Hematopoietic multipotent progenitor cell treated with erythropoietin and hydrocortisone succinate and interleukin-3 and kit ligand, for 17 days (in vitro differentiated cells): ENCODE results near the gene PXDN.
"Not testable (repeated sequence)": the region's sequence is repeated elsewhere in the genome, so short reads cannot be mapped to it uniquely, and the experiment has no call there.

Experiments used
- DNase-seq: peaks from one replicate; pipeline ENCODE4 v3.0.0-alpha.2; 2015; ENCODE audit warnings: low spot score

Gene PXDN

DNA sequence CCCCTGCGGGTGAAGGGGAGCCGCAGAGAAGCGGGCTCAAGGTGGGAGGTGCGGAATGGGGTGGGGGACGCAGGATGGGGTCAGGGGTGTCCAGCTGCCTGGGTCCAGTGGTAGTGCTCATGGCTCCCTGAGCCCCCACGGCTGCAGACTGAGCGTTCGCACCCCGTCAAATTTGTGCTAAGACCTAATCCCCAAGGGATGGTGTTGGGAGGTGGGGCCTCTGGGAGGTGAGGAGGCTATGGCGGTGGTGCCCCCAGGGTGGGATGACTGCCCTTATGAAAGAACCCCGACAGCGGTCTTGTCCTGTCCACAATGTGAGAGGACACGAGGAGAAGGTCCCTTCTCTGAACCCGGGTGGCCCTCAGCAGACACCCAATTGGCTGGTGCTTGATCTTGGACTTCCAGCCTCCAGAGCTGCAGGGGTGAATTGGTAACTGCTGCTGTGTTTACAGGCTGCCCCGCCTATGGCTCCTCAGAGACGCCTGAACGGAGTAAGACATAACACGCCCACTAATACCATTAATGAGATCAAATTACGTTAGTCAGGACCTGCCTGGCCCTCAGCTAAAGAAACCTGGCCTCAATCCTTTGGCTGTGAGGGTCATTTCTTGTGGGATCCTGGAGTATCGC, 42.6 kb downstream of the PXDN start:
- DNase-seq, result no peak

DNA sequence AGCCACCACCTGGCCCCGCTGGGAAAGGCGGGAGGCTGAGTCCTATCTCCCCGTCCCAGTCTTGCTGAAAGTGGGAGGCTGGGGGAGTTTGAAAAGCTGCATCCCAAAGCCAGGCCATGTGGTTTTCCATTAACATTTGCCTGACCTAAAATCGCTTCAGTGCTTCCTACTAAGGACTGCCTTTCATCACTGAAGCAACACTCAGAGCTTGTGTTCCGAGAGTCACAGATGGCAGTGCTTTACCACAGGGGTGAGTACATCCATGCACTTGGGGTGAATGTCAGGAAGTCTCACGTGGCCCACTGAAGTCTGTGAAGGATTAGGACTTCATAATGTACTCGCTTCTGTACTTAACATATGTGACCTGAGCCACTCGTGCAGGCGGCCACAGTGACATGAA, 43.3 kb downstream of the PXDN start:
- no peak for DNase-seq

DNA sequence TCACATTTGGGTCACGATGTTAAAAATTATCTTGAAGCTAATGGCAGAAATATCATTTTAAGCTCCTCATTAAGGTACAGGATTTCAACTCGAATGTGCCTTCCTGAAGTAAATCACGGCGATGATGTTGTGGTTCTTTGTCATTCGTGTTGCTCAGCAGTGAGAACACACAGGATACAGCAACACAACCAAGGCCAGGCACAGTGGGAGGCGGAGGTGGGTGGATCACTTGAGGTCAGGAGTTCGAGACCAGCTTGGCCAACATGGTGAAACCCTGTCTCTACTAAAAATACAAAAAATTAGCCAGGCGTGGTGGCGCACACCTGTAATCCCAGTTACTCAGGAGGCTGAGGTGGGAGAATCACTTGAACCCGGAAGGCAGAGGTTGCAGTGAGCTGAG, 43.9 kb downstream of the PXDN start:
- DNase-seq, result not testable (repeated sequence)

DNA sequence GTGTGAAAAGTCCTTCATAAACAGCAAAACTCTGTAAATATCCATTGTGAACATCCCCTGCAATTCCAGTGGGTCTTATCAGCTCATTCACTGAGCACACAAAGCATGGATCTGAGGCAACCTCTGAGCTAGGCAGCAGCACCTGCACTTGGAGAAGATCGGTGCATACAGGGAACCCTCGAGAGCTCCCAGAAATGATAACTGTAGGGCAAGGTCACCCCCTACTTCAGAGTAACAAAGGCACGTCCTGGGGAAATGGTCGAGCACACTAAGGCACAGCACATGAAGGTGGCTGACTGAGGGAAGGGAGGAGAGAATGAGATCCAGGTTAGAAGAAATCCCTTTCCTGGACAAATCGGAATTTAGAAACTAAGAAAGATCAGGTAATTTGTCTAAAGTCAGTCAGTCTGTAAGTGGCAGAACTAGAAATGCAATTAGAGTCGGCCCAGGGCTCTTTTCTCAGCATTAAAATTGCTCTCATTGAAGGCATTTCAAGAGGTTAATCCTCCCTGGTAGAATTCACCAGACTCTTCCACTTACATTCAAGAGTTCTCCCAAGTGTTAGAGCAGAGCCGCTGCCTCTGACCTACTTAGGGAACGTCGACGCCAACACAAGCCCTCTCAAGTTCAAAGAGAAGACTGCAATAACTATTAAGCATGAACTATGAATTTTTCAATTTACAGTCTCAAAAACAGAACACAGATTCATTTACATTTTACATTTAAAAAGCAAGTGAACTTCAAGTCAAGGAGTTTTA, 45.9 kb downstream of the PXDN start:
- DNase-seq, result no peak

DNA sequence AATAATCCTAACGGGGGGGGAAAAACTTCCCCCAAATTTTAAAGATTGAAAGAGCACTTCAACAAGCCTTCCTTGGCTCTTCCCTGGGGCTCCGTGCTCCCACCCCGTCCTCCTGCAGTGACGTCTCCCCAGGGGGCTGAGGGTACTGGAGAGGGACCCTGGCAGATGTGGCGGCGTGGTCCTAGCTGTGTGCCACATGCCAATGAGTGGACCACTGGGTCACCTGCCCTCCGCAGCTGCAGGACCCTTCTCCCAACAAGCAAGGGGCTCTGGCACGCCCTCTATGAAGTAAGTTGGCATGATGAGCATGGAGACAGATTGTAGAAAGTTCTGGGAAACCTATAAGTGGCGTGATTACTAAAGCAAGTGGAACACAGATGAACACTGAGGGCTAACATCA, 46.7 kb downstream of the PXDN start:
- DNase-seq, result no peak

DNA sequence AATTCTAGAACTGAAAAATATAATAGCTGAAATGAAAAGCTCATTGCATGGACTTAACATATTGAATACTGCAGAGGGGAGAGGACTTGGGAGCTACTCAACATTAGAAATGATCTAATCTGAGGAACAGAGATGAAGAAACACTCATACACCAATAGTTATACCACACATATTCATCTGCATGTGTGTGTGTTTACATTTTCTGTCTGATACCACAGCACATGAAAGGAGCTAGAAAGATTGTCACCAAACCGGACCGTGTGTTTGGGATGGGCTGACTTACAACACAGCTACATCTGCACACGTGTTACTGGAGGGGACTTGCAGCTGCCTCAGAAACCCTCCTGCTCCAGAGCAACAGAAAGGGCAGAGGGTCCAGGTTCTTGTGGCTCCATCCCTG, 47.8 kb downstream of the PXDN start:
- DNase-seq, result no peak

DNA sequence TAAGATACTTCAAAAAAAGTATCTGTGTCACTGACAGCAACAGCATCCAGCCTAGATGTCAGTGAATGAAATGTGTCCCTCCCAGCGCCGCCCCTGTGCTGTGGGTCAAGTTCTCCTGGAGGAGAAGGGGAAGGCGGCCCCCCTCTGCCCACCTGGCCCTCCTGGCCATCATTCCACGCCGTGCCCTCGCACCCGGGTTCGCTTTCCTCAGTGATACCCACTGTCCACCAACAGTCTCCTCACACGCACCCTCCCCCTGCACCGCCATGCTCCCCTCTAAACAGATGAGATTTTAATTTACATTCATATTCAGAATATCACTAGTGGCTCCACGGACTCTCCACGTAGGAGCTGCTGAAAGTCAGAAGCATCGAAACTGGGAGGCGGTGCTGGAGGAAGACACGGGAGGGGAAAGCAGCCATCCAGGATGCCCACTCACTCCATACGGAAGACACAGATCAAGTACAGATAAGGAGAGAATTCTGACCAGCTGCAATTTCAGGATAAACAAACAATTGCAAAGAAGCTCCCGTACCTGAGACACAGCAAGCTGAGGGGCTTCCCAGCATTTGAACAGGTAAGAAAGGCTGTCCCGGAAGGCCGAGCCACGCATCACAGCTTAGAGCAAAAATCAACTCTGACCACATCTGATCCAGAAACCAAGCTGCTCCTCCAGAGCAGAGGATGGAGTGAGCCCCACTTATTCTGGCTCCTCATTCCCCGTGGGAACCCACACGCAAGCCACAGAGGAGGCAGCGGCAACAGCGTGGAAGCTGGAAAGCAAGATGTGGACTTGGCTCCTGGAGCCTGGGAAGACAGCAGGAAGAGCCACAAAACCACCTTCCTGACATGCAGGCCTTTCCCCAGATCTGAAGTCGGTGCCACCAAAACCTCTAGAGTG, 49.7 kb downstream of the PXDN start:
- no peak for DNase-seq

DNA sequence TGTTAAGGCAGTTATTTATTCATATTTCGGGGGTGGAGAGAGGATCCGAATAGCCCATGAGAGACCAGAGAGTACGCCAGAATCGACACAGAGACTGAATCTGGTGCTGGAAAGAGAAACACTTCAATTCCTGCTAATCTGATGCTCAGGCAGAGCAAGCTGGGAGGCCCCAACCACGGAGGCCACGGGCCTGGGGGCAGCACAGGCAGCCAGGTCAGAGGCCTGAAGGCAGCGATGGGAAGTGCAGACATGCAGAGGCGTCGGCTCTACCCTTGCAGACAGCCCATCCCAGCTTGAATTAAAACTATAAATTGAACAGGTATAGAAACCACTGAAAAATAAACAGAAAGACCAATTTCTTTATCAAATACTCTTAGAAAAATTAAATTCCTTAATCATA, 50.6 kb downstream of the PXDN start:
- DNase-seq, result no peak

DNA sequence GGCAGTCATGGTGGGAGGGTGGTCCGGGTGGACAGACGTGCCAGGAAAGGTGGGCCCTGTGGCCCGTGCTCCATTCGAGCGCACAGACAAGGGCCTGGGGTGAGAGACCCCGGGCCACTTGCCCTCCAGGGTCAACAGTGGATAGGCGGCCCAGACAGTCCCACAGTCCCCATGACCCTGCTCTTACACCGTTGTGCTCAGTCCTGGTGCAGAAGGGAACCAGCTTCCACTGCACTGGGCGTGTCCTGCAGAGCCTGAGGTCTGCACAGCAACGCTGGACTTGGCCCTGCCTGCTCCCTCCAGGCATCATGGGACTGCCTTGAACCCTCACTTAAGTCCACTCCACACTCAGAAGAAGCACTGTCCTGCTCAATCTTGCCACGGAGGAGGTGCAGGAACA, 52.0 kb downstream of the PXDN start:
- DNase-seq, result no peak

DNA sequence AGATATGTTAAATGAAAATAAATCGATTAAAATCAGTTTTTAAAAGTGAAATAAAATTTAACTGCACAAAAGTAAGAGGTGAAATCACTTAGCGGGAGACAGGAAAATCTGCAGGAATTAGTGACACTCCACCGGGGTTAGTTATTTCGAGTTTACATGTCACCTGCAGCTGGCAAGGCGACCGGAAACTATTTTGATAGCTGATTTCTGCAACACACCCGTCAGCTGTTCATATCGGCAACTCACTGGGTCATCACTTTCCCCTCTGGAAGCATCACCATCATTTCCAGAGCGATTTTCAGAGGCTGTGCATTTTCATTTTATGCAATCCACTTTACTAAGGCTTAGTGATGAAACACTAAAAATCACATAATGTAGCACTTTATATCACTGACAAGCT, 52.9 kb downstream of the PXDN start:
- no peak for DNase-seq

DNA sequence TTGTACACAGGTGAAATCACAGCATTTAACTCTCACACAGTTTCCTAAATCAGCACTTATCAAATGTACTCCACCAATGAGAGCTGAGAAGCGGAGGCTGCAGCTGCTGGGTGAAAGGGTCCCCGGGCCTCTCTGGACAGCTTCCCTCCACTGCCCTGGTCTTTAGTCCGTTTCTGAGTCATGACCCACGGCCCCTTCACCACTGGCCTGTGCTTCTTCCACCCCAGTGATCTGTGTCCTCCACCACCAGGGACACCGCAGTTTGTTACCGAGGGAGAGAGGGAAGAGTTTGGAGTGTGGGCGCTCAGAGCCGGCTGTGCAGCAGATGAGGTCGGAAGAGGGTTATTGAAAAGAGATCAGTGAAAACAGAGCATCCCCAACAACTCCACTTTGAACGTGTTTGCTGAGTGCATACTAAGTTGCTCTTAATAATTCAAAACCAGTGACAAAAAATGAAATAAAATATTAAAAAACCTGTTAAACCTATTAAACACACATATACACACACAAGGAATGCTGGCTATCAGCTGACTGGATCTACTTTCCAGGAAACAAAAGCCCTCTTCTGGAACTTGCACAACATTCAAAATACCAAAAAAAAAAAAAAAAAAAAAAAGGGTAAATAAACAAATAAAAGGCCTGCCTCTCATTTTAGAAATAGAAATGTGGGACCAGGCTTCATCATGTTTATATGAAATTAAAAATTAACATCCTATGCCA, 54.1 kb downstream of the PXDN start:
- DNase-seq, result no peak

DNA sequence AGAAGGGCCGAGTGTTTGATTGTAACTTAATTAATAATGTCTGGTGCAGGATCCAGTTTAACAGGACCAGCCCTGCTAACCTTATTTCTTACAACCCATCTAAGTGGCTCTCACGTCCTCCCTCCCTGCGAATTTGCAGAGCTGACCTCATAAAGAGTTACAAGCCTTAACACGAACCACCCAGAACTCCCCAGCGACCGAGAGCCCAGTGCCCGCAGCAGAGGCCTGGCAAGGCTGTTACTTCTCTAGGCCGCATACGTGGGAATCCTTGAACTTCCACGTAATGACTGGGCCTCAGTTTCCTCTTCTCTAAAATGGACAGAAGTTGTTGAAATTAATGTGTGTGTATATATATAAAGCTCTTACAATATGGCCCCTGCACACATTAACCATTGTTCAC, 55.5 kb downstream of the PXDN start:
- DNase-seq, result no peak

DNA sequence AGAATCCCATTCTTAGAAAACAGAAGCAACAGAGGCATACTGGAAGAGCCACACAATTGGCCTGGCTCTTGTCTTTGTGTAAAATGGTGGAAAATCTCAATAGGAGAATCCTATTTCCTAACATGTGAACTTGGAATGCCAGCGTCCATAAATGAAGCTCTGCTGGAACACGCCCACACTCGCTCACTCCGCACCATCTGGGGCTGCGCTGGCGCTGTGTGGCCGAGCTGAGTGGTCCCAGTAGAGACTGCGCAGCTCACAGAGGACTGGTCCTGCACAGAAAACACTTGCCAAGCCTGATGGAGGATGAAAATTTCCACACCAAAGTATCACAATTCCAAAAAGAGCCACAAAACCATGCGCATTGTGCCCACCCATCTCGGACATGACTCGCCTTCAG, 56.2 kb downstream of the PXDN start:
- no peak for DNase-seq

DNA sequence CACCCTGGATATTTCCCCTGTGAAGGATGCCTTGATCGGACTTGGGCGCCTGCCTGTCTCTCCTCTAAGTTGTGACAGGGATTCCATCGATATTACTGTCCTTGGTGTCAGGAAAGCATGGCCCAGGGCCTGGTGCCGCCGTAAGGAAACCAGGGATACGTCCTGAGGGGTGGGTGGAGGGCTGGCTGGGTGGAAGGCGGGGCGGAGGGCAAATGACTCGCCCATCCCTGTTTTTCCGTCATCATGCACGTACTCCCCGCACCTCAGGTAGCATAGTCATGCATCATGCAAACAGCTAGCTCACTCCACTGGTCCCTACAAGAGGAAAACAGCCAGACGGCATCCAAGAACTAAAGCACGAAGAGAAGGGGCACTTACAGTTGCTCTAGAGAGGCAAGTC, 57.1 kb downstream of the PXDN start:
- DNase-seq, result no peak

DNA sequence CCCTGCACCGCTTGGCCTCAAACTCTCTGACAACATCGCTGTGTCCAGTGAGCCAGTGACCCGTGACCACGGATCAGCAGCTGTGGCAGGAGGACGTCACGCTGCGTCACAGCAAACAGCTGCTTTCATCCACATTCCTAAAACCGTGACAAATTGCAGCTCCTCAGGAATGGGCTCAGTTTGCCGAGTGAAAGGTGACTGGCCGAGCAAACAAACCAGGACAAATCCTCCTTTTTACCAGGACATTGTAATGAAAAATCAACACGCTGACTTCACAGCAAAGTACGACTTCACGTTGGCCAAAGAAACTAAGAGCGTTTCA, 57.6 kb downstream of the PXDN start:
- no peak for DNase-seq

DNA sequence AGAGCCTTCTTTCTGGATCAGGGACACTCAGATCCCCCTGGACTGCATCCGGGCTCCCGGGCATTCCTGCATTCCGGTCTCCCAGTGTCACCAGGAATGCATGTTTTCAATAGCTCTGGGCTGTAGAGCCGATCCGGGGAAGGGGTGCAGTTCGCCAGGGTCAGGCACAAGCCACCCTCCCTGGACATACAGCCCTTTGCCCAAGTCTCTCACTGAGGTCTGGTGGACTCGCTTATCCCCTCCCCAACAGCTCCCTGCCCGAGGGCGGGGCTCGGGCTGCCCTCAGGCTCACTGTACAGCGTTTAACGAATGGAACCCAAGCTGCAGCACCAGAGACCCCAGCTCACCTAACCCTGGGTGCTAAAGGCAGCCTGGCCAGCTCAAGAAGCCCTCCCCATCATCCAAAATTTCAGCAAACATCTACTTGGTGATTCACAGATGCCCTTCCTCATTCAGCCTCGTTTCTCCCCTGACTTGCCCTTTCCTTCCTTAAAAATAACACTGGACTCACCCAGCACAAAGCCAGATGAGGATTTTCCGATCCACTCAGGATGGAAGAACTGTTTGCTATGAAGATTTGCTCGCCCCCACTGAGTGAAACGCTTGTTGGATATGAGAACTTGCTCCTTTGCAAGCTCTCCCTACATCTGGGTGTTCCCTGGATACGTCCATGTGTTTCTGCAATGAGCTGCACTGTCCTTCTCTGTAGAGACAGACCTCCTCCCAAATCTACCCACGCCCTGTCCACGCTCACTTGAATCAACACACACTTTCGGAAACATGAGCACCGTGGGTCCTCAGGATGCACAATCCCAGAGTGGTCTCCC, 58.1 kb downstream of the PXDN start:
- no peak for DNase-seq

DNA sequence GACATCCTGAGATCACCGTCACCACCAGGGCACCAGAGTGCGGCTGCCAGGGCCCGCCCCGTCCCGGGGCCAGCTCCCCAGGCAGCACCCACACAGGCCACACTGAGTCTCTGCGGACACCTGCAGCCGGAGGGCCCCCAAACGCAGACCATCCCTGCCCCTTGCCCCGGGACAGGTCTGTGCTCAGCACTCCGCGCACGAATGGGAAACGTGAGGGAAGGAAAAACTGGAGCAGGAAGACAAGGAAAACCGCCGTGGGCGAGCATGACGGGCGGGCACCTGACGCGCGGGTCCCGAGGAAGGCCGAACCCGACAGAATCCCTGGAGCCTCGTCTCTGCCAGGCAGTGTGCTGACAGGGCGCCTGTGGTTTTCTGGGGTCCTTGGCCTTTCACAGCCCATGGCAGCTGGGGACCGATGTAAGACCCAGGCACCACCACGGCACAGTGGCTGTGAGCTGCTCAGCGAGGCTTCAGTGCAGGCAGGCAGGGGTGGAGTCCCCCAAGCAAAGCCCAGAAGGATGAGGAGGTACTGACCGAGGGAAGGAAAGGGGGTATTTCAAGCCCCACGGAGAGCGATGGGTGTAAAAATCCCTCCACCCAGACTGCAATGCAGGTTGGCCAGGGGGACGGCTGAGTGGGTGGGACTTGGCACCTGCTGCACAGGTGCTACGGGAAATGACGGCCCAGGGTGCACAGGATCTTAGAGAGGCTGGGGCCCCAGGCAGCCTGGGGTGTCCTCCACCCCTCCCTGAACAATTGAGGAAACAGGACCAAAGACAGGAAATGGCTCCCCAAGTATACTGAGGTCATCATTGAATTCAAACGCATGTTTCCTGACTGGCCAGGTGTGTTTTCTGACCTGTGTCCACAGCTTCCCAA, 59.0 kb downstream of the PXDN start:
- DNase-seq, result no peak

DNA sequence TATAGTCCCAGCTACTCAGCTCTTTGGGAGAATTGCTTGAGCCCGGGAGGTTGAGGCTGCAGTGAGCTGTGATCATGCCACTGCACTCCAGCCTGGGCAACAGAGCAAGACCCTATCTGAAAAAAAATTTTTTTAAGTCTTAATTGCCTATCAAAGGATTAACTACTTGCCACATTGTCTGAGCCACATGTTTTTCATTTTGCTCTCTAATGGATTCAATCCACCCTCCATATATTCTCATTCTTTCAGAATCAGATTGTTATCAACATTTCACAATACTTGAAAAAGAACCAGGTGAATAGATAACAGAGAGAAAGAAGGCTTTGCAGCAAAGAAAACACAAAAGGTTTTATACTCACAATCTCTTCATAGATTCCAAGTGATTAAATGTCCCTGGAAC, 61.0 kb downstream of the PXDN start:
- no peak for DNase-seq

DNA sequence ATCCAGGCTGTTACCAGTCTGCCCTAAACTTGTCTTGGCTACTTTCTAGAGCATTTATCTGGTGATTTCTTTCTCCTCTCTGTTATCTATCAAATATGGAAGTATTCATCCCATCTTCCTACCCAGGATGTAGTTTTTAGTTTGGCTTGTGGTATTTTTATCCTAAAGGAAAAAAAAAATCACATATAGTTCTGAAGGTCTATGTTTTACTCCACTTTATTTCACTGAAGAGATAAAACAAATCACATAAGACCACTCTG, 62.2 kb downstream of the PXDN start:
- no peak for DNase-seq

DNA sequence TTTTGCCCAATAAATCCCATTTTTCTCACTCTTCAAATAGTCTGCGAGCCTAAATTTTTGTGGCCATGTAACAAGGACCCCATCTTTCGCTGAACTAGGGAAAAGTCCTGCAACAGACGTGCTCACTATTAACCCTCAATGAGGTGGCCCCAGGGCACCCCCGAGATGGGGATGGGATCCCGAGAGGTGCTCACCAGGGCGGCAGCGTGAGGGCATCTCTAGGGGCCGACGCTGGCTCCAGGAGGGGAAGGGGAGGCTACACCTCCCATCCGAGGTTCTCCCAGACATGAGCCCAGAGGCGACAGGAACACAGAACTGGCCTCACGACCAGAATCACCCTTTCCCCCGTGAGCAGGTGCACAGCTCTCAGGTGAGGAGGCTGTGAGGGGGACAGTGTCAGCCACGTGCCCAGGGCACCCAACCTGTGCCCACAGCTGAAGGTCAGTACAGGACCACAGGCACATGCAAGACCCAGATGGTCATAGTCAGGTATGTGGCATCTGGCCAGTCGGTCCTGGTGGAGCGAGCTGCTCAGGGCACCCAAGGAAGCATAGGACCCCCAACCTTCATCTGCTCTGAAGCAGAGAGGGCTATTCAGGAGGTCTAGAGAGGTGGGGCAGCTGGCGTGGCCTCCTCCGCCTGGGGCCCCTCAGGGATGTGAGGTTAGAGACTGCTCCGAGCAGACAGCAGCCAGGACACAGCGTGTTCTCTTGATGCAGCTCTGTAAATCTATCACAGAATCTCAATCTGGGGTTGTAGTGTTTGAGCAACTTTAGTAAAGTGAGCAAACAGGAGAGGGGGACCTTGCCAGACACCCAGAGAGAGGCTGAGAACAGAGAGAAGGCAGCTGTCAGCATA, 62.8 kb downstream of the PXDN start:
- no peak for DNase-seq
